SJCRH30 (cell line): Measurements from ENCODE around the gene CYFIP1. TPM values are rescaled to one million over a fixed set of nuclear protein-coding genes. Genes with fewer than 3 reads are reported as not detected.

ENCODE experiments used
- DNase-seq, 2 experiments: peaks; one replicate each; pipeline ENCODE4 v3.0.0-alpha.2; 2015 to 2020
- H3K27ac ChIP-seq: fragments of 250-450 bp; sonication (Bioruptor Pico); 2 replicates; pipeline ENCODE4 v1.5.1; 2020; ENCODE audit warnings: mild to moderate bottlenecking, moderate library complexity
- H3K27me3 ChIP-seq: fragments of 250-450 bp; sonication (Bioruptor Pico); 2 replicates; pipeline ENCODE4 v1.5.1; 2020; ENCODE audit warnings: mild to moderate bottlenecking, moderate library complexity
- H3K36me3 ChIP-seq: fragments of 250-450 bp; sonication (Bioruptor Pico); 2 replicates; pipeline ENCODE4 v1.5.1; 2020; ENCODE audit warnings: mild to moderate bottlenecking, moderate library complexity
- H3K4me1 ChIP-seq: fragments of 250-450 bp; sonication (Bioruptor Pico); 2 replicates; pipeline ENCODE4 v1.5.1; 2020; ENCODE audit warnings: mild to moderate bottlenecking, moderate library complexity
- H3K4me3 ChIP-seq: fragments of 250-450 bp; sonication (Bioruptor Pico); 2 replicates; pipeline ENCODE4 v1.5.1; 2020; ENCODE audit warnings: mild to moderate bottlenecking, moderate library complexity
- H3K9me3 ChIP-seq: fragments of 250-450 bp; sonication (Bioruptor Pico); replicated peaks from 2 replicates; pipeline ENCODE4 v1.5.1; 2020; ENCODE audit warnings: mild to moderate bottlenecking, moderate library complexity
- total RNA-seq: library from RNA; depleted of rRNA; stranded (reverse); fragments of >200 nt; shearing (Covaris generic); gene quantifications from 2 replicates; pipeline ENCODE4 v1.2.3, GENCODE V29; 2014; rRNA removed

CYFIP1 gene
- total RNA-seq, 1 experiment from 2014 or later: 58.7 TPM

DNA sequence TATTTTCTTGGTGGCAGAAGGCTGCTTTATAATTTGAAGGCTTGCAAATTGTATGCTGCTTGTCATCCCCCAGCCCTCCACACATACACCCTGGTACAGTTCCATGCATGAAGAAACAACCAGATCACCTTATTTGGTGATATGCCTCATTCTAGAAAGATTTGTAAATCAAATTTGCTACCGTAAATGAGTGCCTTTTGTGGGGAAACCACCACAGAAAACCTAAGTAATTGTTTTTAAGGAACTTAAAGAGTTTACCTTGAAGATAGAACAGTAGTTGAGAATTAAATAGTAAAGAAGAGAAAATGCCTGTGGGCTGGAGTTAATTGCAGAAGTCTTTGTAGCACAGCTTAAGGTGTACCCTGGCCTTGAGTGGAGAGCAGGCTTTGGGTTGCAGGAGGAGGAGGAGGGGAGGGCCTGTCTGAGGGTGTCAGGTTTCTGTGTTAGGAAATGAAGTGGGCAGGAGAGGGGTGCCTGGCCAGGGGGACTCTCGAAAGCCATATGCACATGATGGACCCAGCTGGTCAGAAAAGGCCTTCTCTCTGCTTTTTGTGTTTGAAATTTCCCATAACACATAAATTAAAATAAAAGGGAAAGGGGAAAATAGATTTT lies 134.8 kb downstream of the CYFIP1 start:
- DNase-seq: peak in 1 of 2 experiments; percentile 31
- Histone ChIP-seq H3K4me1 (no peaks in the 10 kb centered on the region; the same call in 1 of the 2 replicates), H3K36me3 (peaks cover 41% of the 10 kb centered on the region), H3K4me3 (no peak overlapping the region), H3K27ac (no peak overlapping the region), H3K27me3 (no peaks in the 10 kb centered on the region), H3K9me3 (no peaks in the 10 kb centered on the region)

DNA sequence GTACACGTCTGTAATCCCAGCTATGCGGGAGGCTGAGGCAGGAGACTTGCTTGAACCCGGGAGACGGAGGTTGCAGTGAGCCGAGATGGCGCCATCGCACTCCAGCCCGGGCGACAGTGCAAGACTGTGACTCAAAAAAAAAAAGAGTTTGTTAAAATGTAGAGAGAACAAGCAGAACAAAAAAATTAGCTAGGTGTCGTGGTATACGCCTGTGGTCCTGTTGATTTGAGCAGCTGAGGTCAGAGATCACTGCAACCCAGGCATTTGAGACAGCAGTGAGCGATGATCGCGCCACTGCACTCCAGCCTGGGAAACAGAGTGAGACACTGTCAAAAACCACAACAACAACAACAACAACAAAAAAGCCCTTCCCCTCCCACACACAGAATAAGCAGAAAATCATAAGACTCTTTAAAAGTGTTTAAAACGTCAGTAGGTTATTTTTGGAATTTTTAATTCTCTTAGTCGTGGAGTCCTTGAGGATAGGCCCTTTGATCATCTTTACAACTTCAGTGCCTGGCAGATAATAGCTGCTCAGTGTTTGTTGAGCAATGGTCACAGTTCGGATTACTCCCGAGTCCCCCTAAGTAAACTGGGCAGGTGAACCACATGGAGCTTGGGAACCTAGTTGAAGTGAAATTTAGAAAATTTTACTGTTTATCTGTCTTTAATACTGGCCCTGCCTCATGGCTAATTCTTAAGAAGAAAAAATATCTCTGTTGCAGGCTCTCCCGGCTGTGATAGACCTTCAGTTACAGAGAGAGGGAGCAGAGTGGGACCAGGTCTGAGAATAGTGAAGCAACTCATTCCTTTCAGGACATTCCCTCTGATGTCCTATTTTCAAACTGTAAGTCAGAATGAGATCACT lies 135.5 kb downstream of the CYFIP1 start:
- Histone ChIP-seq H3K9me3 (no peaks in the 10 kb centered on the region), H3K4me1 (no peaks in the 10 kb centered on the region; the same call in 1 of the 2 replicates), H3K27me3 (no peaks in the 10 kb centered on the region), H3K36me3 (peaks cover 34% of the 10 kb centered on the region), H3K4me3 (no peak overlapping the region), H3K27ac (no peak overlapping the region)
- DNase-seq: no peak

DNA sequence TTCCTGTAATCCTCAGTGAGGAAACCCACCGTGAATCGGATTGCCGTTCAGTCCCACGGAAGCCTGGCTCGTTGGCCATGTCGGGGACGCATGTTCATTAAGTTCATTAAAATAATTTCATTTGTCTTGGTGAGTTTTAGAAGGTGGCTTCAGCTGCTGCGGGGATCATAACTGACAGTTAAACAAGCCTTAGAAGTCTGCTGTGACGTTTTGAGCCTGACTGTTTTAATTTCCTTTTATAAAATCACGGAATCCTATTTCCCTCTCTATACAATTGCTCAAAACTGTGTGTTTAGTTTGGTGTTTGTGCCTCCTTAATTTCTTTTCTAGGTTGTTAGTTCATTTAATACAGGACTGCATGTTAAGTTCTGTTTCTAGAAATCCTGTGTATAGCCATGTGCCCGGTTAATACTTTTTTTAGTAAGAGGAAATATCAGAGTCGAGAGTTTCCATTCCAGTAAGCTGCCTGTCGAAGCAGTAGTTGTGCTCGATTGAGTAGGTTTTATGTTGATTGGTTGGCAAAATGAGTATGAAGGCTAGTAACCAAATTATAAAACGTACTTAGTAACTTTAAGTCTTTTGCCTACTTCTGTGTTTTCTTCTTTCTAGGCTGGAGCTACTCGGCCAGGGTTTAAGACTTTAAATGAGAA lies 141.0 kb downstream of the CYFIP1 start:
- Histone ChIP-seq H3K27me3 (no peaks in the 10 kb centered on the region), H3K27ac (peak overlapping the region; percentile 73), H3K9me3 (no peaks in the 10 kb centered on the region), H3K36me3 (peaks cover 6% of the 10 kb centered on the region; the same call in 1 of the 2 replicates), H3K4me1 (no peaks in the 10 kb centered on the region; the same call in 1 of the 2 replicates), H3K4me3 (peak overlapping the region; percentile 81)
- DNase-seq: no peak

DNA sequence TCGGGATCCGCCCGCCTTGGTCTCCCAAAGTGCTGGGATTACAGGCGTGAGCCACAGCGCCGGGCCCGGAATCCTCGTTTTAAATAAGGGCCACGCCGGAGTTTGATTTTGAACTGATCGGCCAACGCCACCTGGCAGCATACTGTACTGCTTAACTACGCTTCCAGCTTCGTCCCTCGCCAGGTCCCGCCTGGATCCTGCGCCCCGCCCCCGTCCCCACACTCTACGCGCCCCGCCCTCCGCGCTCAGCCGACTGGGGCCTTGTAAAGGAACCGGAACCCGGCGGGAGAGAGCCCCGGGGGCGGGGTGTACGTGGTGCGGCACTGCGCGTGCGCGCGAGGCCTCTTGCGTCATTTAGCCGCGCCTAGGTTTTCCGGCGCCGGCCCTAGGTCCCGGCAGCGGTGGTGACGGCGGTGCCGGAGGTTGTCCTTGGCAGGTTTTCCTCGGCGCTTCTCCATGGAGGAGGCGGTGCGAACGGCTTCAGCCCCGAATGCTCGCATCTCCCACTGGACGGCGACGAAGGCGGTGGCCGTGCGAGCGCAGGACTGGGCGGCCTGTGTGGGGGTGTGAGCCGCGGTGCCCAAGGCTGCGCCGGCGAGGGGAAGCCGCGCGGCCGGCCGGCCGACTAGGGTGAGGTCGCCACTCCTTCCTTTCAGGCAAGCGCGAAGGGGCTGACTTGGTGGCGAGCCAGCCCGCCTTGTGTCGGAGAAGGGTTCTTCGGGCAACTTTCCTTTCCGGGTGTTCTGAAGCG lies 141.7 kb downstream of the CYFIP1 start, which contains the start of gene NIPA2:
Gene NIPA2, plus strand, starts transcription at position 375 of the 751 bp plus-strand sequence. CDS start 13,066 bp downstream, outside the sequence.
- Histone ChIP-seq H3K27me3 (no peaks in the 10 kb centered on the region), H3K27ac (peak within 1 kb of the TSS; percentile 73), H3K9me3 (no peaks in the 10 kb centered on the region), H3K4me3 (peak within 1 kb of the TSS; percentile 81), H3K36me3 (peaks cover 6% of the 10 kb centered on the region; the same call in 1 of the 2 replicates), H3K4me1 (no peaks in the 10 kb centered on the region; the same call in 1 of the 2 replicates)
- peak; percentile 97 to 98 for DNase-seq

DNA sequence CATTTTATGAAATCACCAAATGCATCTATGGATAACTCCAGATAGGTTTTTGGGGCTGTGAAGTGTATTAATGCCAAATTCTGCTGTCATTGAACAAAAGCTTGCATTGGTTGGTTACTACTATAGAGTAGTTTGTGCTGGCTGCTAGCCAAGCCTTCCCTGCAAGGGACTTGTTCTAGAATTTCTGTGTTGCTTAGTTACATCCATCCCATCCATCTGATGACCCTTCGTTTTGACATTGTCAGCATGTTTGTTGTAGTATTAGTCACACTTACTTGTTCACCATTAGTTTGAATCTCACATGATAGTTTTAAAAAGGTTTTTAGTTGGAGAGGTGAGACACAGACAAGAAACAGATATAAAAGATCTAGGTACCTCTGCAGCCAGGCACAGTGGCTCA lies 148.7 kb downstream of the CYFIP1 start:
- Histone ChIP-seq H3K27me3 (no peaks in the 10 kb centered on the region), H3K4me1 (no peaks in the 10 kb centered on the region), H3K36me3 (no peaks in the 10 kb centered on the region), H3K4me3 (no peak overlapping the region), H3K9me3 (no peaks in the 10 kb centered on the region), H3K27ac (no peak overlapping the region)
- peak; percentile 13 to 23 for DNase-seq

DNA sequence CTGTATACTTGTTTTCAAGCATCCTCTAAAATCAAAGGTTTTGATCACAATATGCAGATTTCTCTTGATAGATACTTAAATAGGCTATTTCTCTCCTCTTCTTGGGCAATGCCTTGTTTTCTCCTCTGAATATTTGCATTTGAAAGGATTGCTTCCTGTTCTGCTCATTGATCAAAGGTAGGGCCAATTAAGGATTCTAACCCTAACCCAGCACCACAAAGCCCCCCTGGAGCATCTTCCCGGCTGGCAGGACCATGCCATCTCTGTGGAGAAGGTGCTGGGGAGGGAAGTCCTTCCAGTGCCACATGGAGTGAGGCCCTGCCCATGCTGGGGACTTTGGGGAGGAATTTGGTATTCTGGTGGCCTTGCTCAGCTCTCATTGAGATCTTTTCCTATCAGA lies 153.0 kb downstream of the CYFIP1 start:
- Histone ChIP-seq H3K4me1 (no peaks in the 10 kb centered on the region), H3K4me3 (no peak overlapping the region), H3K36me3 (peaks cover 3% of the 10 kb centered on the region; the same call in 1 of the 2 replicates), H3K27me3 (no peaks in the 10 kb centered on the region), H3K27ac (no peak overlapping the region), H3K9me3 (no peaks in the 10 kb centered on the region)
- DNase-seq: no peak

DNA sequence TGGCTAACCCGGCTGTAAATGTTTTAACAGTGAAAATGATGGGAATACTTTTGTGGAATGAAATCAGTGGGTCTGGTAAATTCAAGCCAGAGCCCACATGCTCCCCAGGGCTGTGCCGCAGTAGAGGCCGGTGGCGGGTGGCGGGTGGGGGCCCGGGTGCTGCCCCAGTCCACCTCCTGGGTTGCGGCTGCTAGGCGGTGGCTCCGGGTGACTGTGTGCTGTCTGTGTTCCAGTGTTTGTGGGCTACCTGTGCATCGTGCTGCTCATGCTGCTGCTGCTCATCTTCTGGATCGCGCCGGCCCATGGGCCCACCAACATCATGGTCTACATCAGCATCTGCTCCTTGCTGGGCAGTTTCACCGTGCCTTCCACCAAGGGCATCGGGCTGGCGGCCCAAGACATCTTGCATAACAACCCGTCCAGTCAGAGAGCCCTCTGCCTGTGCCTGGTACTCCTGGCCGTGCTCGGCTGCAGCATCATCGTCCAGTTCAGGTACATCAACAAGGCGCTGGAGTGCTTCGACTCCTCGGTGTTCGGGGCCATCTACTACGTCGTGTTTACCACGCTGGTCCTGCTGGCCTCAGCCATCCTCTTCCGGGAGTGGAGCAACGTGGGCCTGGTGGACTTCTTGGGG lies 156.6 kb downstream of the CYFIP1 start:
- Histone ChIP-seq H3K4me1 (no peaks in the 10 kb centered on the region), H3K9me3 (no peaks in the 10 kb centered on the region), H3K36me3 (peaks cover 3% of the 10 kb centered on the region; the same call in 1 of the 2 replicates), H3K4me3 (no peak overlapping the region), H3K27me3 (no peaks in the 10 kb centered on the region), H3K27ac (no peak overlapping the region)
- no peak for DNase-seq

DNA sequence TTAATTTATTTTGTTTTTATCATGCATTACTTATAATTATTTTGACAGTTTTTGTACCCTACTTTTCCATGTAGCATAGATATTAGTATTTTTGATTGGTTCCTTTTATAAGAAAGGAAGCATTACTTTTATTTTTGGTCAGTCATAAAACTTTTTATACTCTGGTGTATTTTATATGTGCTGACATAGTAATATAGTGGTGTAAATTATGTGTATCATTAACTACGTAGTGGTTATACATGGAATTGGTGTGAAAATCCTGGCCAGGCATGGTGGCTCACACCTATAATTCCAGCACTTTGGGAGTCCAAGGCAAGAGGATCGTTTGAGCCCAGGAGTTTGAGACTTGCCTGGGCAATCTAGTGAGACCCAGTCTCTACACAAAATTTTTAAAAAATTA lies 160.5 kb downstream of the CYFIP1 start:
- H3K36me3 ChIP-seq: no peaks in the 10 kb centered on the region
- no peak for DNase-seq
- no peaks in the 10 kb centered on the region for H3K4me1 ChIP-seq
- H3K27ac ChIP-seq: no peak overlapping the region
- H3K27me3 ChIP-seq: no peaks in the 10 kb centered on the region
- H3K4me3 ChIP-seq: no peak overlapping the region
- no peaks in the 10 kb centered on the region for H3K9me3 ChIP-seq

Other genes starting within 250 kb of the CYFIP1 start
- gene NIPA1, start 193.7 kb downstream of the CYFIP1 start, total RNA-seq: 10.9 and 14.5 TPM in 2 replicates
- 108 and 110 TPM in 2 replicates for gene NIPA2, start 141.7 kb downstream of the CYFIP1 start, total RNA-seq
- gene TUBGCP5, start 59.2 kb upstream of the CYFIP1 start, total RNA-seq: 16.8 and 23.1 TPM in 2 replicates
- not detected in 2 replicates for gene GOLGA6L1, start 156.5 kb upstream of the CYFIP1 start, total RNA-seq